Choroid plexus epithelial cell (primary cell): ENCODE data around the gene DUSP2.

Source experiments
- DNase-seq: peaks from one replicate; pipeline ENCODE4 v3.0.0-alpha.2; 2010; ENCODE audit warnings: low read depth
- H3K4me3 ChIP-seq: 2 replicates; pipeline ENCODE4 v1.5.1; 2011; ENCODE audit warnings: low read depth, mild to moderate bottlenecking, control low read depth, low read length, moderate library complexity
- TF ChIP-seq, protein P1 (sequence below): conservative IDR thresholded peaks from 2 replicates; pipeline ENCODE4 v1.5.1; 2011; ENCODE audit warnings: low read depth, mild to moderate bottlenecking, control low read depth, inconsistent platforms, low read length, moderate library complexity

Gene DUSP2

DNA sequence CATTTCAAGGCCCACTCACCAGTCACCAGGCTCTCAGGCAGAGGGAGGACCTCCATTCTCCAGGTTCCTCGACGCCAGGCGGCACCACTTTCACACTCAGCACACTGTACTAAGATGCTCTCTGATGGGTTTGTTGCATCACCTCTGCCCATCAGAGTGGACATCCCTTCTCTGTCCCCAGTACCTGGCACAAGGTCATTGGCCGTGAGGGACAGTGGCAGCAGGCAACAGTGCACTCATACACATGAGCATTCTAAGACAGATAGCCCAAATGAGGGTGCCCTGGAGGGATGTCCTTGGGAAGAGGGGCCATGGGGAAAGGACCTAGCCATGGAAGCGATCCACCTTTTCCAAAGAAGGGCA is 25.9 kb downstream of the DUSP2 start:
- DNase-seq = no peak
- TF ChIP-seq, protein P1, sequence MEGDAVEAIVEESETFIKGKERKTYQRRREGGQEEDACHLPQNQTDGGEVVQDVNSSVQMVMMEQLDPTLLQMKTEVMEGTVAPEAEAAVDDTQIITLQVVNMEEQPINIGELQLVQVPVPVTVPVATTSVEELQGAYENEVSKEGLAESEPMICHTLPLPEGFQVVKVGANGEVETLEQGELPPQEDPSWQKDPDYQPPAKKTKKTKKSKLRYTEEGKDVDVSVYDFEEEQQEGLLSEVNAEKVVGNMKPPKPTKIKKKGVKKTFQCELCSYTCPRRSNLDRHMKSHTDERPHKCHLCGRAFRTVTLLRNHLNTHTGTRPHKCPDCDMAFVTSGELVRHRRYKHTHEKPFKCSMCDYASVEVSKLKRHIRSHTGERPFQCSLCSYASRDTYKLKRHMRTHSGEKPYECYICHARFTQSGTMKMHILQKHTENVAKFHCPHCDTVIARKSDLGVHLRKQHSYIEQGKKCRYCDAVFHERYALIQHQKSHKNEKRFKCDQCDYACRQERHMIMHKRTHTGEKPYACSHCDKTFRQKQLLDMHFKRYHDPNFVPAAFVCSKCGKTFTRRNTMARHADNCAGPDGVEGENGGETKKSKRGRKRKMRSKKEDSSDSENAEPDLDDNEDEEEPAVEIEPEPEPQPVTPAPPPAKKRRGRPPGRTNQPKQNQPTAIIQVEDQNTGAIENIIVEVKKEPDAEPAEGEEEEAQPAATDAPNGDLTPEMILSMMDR = no peak
- H3K4me3 ChIP-seq = no peak overlapping the region

DNA sequence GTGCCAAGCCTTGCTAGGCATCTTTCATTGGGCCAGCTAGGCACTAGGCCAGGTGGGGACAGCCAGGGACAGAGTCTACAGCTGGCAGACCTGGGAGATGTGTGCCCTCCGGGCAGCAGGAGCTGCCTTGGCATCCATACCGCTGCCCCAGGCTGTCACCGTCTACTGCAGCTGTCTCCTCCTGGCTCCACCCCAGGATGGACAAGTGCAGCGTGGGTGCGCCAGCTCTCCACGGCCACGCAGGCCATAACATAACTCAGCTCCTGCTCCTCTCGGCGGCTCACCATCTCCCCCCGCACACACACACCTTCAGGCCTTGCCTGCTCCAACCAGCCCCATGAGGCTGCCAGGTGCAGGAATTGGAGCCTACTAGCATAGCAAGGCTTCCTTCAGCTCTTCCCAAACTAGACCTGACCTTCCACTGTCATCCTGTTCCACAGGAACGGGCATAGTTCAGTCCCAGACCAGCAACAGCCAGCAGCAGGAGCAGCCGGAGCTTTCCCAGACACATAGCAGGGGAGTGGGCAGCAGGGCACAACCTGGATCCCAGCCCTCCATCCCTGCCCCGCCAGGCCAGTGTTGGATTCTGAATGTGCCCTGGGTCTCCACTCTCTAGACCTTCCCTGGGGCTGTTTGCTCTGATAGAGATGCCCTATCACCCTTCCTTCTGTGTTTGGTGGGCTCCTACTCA is 26.4 kb downstream of the DUSP2 start:
- no peak for DNase-seq
- no peak overlapping the region for H3K4me3 ChIP-seq
- TF ChIP-seq, protein P1 = no peak

DNA sequence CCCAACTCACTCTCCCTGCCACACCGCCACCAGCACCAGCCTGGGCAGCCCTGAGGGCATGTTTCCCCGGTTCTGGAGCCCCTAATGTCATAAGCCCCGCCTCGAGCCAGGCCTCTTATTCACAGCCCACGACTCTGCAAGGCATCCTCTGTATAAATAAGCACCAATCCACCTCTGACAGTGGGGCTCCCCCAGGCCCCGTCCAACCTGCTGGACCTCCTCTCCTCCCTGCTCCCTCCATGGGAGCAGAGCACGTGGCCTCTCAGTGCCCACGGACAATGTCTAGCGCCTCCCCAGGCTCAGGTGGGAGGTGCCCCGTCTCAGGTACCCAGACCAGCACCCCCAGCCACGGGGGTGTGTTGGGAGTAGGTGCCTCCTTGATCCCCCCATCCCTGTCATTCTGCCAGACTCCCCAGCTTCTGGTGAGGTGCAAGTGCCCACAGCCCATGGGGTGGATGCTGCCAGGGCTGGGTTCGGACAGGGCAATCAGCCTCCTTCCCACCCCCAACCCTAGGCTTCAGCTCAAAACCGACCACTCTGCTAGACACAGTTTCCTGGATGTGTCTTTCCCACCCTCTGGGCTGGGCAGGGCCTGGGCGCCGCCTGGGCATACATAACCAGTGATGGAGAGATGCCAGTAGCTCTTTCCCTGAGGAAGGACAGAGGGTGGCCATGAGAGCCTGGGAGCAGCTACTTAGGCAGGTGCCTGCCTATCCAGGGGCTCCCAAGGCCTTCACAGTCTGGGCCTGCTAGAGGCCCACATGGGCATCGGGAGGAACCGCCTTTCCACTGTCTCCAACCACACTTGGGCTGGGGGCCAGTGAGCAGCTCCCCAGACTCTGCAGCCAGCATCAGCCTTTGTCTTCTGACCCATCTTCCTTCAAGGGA is 27.3 kb downstream of the DUSP2 start:
- no peak overlapping the region for H3K4me3 ChIP-seq
- DNase-seq = no peak
- TF ChIP-seq, protein P1 = no peak

DNA sequence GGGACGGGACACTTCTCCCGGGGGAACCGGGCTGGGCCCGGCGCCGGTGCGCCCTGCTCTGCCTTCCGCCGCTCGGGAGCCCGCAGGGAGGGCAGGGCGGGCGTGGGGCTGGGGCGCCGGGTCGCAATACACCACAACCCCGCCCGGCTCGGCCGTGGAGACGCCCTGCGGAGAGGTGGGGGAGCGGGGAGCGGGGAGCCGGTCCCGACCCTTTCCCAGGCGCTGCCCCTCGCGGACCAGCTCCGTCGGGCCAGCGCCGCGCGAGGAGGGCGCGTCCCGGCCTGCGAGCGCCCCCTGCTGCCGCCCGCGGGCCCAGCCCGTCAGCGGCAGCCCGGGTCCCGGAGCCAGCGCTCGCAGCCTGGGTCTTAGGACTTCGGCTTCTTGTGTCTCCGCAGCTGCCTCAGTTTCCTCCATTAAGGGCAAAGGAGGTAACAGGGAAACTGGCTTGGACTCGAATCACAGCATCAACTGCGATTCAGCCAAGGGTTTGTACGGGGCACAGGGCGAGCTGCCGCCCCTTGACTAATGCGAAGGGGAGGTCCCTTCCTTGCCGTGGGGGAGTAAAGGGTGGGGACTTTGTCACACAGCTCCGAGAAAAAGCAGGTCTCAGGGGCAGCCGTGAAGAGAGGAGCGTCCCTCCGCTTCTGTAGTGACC is 28.2 kb downstream of the DUSP2 start:
- TF ChIP-seq, protein P1 = peak; percentile 45
- peak overlapping the region; percentile 28 for H3K4me3 ChIP-seq
- DNase-seq = peak; percentile 33

DNA sequence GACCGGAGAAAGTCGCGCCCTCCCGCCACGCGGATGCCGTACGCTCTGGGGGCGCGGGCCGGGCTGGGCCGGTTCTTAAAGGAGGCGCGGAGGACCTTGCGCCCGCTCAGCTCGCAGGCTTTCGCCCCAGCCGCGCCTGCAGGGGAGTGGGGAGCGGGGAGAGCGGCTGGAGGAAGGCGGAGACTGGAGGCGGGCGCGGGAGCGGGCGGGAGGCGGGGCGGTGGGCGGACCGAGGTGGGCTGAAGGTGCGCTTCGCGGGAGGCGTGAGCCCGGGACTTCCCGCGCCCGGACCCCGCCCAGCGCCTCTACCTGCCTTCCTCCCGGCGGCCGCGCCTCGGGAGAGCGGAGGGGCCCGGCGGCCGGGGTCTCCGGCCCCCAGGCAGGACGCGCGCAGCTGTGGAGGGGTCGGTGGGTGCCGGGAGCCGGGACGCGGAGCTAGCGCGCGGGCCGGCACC is 28.8 kb downstream of the DUSP2 start, which contains the start of gene ADRA2B:
Gene ADRA2B (minus strand): TSS at position 148 of the 455 bp plus-strand sequence. CDS start 422 bp downstream, outside the sequence.
- TF ChIP-seq, protein P1 = no peak
- peak; percentile 31 for DNase-seq
- peak within 1 kb of the TSS; percentile 28 for H3K4me3 ChIP-seq

DNA sequence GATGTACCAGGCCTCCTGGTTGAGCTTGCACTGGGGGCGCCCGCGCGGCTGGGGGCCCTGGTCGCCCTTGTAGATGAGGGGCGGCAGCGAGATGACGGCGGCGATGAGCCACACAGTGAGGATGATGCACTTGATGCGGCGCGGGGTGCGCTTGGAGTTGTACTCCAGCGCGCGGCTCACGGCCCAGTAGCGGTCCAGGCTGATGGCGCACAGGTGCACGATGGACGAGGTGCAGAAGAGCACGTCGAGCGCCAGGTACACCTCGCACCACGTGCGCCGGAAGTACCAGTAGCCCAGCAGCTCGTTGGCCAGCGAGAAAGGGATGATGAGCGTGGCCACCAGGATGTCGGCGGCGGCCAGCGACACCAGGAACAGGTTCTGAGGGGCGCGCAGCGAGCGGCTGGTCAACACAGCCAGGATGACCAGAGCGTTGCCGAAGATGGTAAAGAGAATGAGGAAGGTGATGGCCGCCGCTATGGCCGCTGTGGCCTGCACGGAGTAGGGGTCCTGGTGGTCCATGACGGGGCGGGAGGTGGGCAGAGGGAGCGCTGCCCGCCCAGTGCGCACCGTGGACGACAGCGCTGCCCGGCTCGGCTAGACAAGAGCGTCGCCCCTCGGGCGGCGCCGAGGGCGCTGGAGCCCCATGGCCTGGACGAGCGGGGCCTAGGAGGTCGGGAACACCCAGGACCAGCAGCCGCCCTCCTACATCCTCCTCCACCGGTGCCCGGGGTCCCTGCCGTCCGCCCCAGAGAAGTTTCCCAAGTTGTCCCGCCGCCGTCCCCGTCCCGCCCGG is 29.4 kb downstream of the DUSP2 start:
- no peak for DNase-seq
- peak overlapping the region; percentile 22 for H3K4me3 ChIP-seq
- TF ChIP-seq, protein P1 = no peak
